ENCODE results near the gene FMO5.
"Not testable (repeated sequence)": the region's sequence is repeated elsewhere in the genome, so short reads cannot be mapped to it uniquely, and the experiment has no call there.

Gene FMO5

DNA sequence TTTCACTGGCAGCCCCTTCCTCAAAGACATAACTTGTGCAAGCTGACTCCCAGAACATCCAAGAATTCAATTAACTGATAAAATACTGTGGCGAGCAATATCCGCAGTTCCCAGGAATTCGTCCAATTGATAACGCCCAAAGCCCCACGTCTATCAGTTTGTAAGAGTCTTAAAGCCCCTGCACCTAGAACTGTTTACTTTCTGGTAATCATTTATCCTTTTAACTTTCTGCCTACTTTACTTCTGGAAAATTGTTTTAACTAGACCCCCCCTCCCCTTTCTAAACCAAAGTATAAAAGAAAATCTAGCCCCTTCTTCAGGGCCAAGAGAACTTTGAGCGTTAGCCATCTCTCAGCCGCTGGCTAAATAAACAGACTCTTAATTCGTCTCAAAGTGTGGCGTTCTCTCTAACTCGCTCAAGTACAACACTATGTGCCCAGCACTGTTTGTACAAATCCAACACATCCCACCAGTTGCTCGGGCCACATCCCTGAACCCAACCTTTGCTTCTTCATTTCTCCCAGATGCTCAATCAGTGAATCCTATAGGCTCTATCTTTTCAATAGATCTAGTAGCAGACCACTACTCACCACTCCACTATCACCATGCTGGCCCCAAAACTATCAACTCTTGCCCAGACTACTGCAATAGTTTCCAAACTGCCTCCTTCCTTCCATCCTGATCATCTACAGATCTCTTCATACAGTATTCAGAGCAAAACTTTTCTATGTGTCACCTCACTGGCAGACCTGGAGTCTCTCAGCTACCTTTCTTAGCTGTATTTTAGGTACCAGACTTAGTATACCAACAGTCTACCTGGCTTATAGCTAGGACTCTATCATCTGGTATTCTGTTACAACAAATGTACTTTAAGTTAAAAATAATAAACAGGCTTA lies 14.0 kb upstream of the FMO5 start:
- DNase-seq (ENCODE audit: low spot score), result no peak

DNA sequence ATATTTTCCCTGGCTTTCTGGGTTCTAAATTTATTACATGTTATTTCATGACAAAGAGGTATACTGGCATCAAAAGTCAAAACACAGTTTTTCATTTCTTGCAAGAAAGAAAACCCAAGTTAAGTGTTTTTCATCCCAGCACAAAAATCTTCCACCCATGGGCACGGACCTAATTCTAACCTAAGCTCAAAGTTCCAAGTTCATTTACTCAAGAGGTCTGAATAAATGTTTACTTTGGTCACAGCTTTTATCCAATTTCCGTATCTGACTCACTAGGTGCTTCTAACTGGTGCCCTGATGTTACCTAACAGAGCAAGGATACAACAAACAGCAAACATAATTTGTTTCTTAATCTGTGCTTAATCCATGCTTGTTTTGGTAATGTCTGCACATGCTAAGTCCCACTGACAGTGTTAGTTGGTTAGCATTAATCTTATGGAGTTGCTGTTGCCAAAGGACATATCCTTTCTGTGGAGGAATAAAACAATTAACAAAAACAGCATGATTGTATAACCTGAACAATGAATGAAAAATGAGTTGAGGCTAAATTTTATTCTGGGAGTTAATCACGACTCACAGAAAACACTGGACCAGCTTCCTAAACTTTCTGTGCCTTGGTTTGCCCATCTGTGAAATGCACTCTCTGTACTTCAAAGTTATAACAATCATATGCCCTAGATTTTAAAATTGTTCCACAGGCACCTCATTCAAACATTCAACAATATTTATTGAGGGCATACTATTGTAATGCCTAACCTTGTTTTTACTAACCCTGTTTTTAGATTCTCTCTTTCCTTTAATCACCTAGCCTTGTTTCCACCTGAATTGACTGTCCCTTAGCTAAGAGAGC lies 13.1 kb upstream of the FMO5 start:
- DNase-seq (ENCODE audit: low spot score), result peak; percentile 8

DNA sequence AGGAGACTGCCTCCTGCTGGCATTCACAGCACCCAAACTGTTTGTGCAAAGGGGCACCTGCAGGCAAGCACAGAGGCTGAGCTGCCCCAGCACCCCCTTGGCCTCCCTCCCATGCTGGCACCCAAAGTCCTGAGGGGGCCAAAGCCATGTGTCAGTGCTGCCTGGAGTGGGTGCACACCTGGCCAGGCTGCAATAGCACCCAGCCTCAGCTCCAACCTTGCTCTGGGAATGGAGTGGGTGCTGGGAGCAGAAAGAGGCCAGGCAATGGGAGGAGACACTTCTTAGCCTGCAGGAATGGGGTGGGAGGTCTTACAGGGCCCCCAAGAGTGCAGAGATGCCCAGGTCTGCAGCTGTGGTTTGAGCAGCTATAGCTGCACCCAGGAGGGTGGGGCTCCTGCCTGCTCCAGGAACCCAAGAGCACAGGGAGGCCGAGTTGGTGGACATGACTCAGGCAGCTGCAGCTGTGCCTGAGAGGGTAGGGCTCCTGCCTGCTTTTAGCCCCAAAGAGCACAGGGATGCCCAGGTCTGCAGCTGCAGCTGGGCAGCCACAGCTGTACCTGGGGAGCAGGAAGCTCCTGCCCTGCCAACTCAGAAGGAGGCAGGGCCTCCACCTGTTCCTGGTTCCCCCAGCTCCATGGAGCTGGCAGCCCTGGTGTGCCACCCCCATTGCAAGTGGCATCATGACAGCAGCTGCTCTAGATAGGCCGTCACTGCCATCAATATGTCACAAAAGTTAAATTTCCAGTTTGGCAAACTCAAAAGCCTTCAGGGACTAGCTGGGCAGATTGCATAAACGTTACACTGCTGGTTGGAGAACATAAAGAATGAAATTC lies 12.0 kb upstream of the FMO5 start:
- DNase-seq (ENCODE audit: low spot score), result peak; percentile 17

DNA sequence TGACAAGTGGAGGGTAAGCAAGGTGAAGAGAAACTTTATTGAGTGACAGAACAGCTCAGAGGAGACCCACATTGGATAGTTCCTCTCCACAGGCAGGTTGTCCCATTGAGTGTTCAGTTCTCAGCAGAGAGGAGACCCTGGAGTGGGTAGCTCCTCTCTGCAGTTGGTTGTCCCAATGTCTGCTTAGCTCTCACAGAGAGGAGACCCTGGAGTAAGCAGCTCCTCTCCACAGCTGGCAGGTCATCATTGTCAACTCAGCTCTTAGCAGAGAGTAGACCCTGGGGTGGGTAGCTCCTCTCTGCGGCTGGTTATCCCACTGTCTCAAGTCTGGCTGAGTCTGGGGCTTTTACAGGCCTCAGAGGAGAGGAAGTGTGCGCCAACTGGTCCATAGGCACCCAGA lies 11.3 kb upstream of the FMO5 start:
- DNase-seq (ENCODE audit: low spot score), result no peak

- DNase-seq (ENCODE audit: low spot score), result no peak
Measured at GRCh38 chr1:147235822-147236221, 10.7 kb upstream of the FMO5 start.

DNA sequence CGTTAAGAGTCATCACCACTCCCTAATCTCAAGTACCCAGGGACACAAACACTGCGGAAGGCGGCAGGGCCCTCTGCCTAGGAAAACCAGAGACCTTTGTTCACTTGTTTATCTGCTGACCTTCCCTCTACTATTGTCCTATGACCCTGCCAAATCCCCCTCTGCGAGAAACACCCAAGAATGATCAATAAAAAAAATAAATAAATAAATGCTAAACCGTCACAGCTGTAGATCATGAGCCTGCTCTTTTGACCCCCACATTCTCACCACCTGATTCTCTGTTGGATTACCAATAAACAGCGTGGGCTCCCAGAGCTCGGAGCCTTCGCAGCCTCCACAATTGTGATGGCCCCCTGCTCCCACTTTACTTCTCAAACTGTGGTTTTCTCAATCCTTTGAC lies 8.8 kb upstream of the FMO5 start:
- DNase-seq (ENCODE audit: low spot score), result not testable (repeated sequence)

GRCh38 chr1:147231032-147231431 lies 5.9 kb upstream of the FMO5 start:
- DNase-seq (ENCODE audit: low spot score), result not testable (repeated sequence)

GRCh38 chr1:147223740-147224615 lies 1.2 kb downstream of the FMO5 start:
- DNase-seq (ENCODE audit: low spot score), result no peak

DNA sequence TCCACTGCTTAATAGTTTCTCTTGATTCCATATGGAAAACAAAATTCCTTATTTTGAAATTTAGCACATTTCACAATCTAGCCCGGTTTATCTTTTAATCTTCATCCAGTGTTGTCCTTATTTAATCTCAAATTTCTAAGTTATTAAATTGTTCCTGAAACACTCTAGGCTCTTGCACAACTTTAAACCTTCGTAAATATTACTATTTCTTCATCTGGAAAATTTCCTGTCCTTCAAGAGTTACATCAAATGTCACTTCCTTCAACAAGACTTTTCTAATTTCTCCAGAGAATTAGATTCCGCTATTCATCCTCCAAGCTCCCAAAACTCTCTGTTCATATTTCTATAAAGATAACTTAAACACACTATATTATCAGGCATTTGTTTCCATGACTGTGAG lies 6.5 kb downstream of the FMO5 start:
- DNase-seq (ENCODE audit: low spot score), result no peak

GRCh38 chr1:147217141-147217540 lies 8.0 kb downstream of the FMO5 start:
- DNase-seq (ENCODE audit: low spot score), result no peak

DNA sequence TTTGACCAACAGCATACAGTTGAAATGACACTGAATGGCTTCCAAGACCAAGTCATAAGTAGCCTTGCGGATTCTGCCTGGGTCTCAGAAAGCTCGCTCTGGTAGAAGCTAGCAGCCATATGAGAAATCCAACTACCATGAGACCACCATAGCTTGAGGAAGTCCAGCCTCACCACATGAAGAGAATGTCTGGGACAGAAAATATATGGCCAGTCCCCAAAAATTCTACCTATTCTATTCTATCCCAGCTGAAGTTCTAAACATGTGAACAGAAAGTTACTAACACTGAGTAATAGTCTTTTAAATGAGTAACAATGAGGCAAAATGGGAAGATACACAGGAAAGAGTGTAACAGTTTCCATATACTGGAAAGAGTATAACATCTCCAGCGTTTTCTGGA lies 9.0 kb downstream of the FMO5 start:
- DNase-seq (ENCODE audit: low spot score), result no peak

DNA sequence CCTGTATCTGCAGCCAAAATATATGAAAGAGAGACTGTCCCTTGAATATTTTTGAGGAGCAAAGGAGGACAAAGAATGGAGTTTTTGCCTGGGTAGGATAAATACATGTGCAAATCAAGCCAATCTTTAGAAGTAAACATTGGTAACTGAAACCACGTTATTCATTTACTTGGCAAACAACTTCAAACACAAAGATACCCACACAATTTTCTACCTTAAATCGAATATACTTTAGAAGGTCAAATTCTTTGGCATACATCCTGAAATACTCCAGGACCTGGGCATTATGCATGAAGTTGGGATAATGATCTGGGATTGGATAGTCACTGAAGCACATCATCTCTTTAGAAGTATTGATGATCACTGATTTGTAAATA lies 9.6 kb downstream of the FMO5 start:
- DNase-seq (ENCODE audit: low spot score), result no peak

- no peak for DNase-seq (ENCODE audit: low spot score)
Measured at GRCh38 chr1:147214842-147215539, 10.1 kb downstream of the FMO5 start.

DNA sequence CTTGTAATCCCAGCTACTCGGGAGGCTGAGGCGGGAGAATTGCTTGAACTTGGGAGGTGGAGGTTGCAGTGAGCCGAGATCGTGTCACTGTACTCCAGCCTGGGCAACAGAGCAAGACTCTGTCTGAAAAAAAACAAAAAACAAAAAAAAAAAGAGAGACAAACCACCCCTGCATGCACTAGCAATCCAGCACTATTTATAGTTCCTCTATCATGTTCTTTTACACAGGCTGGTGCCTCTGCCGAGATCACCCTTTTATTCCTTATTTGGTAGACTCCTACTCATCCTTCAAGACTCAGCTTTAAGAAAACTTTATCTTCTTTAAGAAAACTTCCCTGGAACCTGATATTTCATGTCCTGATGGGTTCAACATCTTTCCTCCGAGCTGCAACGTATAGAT lies 10.8 kb downstream of the FMO5 start:
- DNase-seq (ENCODE audit: low spot score), result no peak

DNA sequence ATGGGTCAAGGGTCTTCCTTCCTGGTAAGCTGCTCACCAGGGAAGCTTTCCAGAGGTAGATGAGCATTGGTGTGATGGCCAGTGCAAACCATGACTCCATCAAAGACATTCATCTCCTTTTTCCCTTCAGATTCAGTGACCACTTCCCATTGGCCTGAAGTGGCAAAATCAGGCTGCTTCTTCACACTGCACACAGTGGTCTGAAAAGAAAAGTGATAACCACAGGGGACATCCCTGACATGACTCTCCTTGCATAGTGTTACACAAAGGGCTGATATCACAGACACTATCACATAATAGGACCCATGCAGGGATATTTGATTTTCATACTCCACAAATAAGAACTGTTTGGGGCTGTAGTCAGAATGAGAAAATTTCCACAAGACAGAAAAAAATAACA lies 11.9 kb downstream of the FMO5 start:
- DNase-seq (ENCODE audit: low spot score), result no peak

GRCh38 chr1:147211577-147211976 lies 13.6 kb downstream of the FMO5 start:
- DNase-seq (ENCODE audit: low spot score), result no peak

DNA sequence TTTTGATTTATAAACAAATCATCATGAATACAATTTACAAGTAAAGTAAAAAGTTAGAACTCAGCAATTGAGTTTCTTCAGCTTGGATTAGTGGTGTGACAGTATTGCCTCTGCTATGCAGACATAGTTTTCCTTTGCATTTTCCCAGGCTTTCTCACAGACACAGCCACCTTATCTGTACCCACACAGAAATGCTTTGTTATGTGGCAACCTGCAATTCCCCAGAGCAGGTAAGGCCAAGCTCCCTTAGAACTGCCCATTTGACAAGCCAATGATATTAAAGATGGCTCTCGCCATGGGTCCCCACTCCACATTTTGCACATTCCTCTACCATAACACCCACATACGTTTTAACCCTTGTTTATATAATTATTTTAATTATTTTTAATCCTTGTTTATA lies 14.2 kb downstream of the FMO5 start:
- DNase-seq (ENCODE audit: low spot score), result no peak

DNA sequence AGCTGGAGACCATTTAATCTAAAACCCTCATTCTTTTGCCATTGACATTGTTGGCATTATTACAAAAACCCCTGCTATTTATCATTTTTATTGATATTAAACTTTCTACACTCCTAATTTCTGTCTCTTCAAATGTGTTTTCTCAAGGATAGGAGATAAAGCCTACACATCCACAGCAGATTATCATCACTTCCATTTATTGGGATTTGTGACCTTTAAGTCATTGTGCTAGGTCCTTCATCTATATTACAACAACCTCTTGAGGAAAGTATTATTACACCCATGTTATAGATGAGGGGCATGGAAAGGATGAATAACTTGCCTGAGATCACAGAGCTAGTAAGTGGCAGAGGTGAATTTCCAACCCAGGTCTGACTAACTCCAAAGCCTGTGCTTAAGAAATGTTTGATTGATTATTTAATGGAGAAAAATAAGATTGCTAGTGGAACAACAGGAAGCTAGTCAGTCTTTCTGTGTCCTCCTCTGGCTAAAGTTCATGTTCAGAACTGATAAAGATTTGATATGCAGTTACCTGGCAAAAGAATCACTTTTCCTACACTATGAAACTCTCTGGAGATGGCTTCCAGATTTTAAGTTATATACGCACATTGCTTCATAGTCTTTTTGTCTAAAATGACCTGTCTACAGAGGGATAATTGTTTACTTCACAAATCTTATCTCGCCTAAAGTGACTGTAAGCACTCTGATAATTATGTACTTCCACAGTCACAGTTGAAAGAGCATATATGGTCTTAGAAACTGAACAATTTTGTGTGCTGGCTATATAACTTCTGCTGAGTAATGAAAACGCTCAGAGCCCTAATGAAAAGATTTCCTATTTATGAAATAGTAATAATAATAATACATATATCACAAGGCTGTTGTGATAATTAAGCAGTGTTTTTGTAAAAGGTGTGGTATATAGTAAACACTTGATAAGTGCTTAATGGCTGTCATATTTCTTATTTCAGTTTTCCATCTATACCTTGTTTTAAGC lies 15.0 kb downstream of the FMO5 start:
- DNase-seq (ENCODE audit: low spot score), result no peak

DNA sequence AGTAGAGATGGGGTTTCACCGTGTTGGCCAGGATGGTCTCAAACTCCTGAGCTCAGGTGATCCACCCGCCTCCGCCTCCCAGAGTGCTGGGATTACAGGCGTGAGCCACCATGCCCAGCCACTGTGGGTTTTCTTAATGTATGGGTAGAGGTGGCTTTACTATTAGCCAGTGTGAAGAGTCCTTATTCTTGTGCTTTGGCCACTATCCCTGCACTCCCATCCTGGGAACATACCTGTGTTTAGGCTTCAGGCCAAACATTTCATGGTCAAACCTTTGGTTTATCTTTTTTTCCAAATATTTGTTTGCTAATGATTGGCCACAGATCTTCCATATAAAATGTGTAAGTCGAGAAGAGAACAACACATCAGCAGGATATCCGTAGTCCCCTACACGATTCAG lies 16.5 kb downstream of the FMO5 start:
- no peak for DNase-seq (ENCODE audit: low spot score)
